Stimulated activated CD8-positive, alpha-beta memory T cell treated with anti-CD3 and anti-CD28 coated beads, Interleukin-2, amount 100 ng/mL, for 1 hour (primary cell): ENCODE measurements around the gene CLPSL2.

ENCODE experiments used
- DNase-seq, 2 donors: peaks; one replicate each; pipeline ENCODE4 v3.0.0-alpha.2; 2020; ENCODE audit warnings: low read depth in 2 of 2

The CLPSL2 gene

DNA sequence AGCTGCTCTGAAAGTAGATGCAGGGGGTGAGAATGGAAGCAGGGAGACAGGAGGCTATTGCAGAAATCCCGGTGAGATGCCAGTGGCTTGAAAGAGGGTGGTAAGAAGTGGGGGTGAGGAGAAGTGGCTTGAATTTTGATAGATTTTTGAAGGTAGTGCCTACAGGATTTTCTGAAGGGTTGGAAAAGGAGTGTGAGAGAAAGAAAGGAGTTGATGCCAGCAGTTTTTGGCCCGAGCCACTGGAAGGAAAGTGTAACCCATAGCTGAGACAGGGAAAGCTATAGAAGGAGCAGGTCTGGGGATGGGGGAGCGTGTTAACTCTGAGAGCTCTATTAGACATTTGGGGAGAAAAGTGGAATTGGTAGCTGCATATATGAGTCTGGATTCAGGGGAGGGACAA lies 29.9 kb upstream of the CLPSL2 start:
- DNase-seq = no peak

DNA sequence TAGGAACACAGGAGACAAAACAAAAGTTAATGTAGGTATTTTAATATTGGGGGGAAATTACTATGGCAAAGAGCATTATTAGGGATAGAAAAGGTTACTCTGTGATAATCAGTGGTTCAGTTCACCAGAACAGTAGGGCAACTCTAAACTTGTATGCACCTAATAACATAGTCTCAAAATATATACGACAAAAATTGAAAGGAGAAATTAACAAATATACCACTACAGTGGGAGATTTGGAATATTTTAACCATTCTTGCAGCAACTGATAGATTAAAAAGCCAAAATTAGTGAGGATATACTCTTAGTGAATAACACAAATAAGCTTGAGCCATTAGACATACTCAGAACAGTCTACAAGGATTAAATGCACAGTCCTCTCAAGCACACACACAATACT lies 28.5 kb upstream of the CLPSL2 start:
- DNase-seq = no peak

DNA sequence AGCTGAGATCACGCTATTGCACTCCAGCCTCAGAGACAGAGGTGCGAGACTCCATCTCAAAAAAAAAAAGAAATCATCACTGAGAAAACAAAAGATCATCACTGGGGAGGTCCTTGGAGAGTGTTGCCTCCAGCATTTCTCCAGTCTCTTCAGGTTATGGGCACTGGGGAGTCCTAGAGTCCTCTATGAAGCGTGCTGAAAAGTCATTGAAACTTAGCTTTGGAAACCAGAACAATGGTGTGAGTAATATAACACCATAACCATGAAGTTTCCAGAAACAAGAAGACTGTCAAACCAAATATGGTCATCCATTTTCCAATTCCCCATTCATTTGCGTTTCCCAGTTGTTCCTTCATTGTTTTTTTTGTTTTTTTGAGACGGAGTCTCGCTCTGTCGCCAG lies 25.8 kb upstream of the CLPSL2 start:
- DNase-seq = no peak

DNA sequence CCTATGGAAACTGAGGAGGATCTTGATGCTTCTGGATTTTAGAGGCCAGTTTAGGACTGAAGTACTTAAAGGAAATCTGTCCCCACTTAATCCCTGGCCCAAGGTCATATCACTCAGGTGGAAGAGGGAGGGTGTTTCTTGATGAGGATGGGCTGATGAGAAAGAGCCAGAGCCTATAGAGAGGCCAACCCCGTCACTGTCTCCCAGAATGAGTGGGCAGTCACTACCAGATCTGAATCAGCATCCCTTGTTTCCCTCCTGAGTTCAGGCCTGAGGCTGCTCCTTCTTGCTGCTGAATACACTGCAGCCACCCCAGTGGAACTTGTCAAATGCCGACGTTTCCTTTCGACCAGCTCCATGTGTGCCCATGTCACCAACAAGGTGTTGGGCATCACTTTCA lies 24.8 kb upstream of the CLPSL2 start:
- no peak for DNase-seq

DNA sequence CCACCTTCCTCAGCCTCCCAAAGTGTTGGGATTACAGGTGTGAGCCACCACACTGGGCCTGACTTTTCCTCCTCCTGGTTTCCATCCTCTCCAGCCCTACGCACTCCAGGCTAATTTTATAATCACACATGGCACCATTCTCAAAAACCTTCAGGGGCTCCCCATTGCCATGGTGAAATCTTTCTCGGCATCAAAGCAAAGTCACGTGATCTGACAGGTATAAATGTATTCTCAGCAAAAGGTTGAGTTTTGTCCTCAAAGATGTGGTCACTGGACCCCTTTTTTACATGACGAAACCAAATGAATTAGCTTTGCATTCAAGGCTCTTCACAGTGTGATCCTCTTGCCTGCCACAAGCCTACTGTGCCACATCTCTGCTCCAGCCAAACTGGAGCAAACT lies 24.1 kb upstream of the CLPSL2 start:
- no peak for DNase-seq

DNA sequence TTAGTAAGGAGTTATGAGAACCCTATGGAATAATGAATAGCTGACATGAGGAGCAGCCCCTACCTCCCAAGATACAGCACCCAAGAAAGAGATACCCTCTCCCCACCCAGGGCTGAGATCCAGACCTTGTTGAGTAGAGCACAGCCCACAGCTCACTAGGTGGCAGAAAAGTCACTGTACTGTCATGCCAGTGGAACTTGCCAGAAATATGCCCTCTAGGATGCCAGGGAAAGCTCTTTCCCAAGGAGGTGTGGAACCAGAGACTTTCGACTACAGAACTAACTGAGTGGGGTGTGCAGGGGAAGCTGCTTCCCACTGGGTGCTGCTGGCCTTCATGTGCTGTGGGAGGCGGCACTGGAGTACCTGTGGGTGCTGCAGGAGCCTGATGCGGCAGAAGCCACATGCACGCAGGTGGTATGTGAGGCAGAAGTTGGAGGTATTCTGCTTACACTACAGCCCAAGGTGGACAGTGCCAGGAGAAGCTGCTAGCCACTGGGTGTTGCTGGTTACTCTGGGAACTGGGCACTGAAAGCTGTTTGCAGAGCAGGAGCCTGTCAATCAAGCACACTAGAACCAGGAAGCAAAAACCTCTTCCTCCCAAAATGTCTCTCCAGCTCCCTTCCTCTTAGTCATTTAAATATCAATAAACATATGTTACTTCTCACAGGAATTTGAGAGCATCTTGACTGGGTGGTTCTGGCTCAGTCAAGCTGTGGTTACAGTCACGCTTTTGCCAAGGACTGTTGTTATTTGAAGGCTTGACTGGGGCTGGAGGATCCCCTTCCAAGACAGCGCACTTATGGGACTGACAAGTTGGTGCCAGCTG lies 21.7 kb upstream of the CLPSL2 start:
- DNase-seq = no peak

DNA sequence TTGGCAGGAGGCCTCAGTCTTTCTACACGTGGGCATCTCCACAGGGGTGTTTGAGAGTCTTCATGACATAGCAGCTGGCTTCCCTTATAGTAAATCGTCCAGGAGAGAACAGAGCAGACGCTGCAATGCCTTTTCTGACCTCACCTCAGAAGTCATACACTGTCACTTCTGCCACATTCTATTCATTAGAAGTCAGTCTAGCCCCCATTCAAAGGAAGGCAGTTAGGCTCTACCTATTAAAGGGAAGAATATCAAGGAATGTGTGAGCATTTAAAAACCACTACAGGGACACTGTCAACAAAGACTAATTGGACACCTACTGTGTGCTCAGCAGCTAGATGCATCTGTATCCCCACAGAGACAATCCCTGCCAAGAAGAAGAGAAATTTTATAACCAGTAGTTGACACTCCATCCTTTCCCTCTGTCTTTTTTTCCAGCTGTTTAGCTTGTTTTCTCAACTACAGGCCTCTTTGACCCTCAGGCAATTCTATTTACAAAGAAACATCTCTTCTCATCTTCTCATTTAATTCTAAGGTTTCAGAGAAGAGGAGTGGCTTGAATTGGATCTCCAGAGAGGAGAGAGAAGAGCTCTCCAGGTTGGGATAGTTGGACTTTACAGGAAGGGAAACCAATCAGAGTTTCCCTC lies 21.0 kb upstream of the CLPSL2 start:
- no peak for DNase-seq

DNA sequence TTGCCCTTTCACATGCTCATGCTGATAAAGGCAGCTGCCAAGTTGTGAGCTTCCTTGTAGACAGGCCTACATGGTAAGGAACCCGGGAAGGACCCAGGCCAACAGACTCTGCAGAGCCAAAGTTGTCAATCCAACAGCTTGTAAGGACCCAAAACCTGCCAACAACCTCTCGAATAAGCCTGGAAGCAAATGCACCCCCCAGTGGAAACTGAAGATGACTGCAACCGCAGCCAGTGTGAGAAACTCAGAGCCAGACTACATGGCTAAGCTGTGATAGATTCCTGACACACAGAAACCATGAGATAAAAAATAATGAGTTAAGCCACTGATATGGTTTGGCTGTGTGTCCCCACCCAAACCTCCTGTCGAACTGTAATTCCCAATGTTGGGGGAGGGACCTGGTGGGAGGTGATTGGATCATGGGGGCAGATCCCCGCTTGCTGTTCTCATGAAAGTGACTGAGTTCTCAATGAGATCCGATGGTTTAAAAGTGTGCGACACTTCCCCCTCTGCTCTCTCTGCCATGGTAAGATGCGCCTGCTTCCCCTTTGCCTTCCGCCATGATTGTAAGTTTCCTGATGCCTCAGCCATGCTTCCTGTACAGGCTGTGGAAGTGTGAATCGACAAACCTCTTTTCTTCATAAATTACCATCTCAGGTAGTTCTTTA lies 18.8 kb upstream of the CLPSL2 start:
- DNase-seq = no peak

DNA sequence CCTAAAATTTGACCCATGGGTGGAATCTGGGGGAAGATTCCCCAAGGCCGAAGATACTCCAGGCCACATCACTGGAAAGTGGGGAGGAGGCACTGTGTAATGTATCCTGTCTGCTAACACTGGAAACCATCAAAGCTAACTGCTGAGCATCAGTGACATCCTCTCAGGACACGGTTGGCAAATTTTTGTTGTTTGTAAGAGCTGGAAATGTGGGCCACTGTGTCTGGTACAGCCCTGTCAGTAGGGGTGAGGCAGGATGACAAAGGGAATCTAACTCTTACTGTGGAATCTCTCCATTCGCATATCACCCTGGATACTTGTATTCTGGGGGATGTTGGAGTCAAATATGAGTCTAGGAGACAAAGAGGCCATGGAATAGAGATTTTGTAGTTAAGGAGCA lies 17.0 kb upstream of the CLPSL2 start:
- no peak for DNase-seq

DNA sequence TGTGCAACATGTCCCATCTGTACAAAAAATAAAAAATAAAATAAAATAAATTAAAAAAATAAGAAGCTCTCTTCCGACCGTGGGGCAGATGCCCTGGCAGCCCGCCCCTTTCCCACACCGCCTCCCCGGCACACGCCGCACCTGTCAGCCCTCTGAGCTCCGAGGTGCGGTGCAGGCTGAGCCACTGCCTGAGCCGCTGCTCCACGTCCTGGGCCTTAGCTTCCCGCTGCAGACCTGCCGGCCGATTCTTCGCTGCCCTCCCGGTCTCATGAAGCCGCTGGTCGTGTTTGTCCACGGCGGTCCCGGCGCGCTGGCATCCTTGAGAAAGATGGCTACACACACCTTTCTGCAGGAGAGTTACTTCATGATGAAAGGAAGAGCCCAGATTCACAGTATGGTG lies 10.7 kb upstream of the CLPSL2 start:
- DNase-seq = no peak

DNA sequence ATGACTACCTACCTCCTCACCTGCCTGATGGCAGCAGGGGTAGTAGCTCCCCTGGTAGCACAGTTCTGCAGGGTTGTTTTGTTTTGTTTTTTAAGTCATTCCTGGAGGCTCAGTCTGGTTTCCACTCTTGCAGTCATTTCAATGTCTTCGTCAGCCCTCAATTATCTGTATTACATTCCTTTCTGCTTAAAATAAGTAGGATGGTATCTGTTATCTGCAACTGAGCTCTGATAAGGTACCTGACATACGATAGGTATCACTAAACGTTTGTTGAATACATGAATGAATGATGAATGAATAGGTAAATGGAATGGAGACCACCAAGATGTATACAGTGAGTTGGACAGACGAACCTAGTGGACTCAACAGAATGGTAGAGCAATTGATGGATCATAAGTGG lies 7.2 kb upstream of the CLPSL2 start:
- DNase-seq = no peak

DNA sequence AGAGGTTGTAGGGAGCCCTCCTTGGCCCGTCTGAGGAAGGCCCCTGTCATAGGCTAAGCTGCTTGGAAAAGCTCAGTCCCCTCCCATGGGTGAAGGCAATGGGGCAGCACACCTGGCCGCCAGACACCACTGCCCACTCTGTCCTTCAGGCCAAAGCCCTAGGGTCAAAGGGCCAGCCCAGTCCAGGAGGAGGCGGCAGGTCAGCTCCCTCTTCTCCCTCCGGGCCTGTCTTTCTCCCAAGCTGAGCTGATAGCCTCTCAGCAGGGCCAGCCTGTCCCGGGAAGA lies 5.1 kb upstream of the CLPSL2 start:
- no peak for DNase-seq

DNA sequence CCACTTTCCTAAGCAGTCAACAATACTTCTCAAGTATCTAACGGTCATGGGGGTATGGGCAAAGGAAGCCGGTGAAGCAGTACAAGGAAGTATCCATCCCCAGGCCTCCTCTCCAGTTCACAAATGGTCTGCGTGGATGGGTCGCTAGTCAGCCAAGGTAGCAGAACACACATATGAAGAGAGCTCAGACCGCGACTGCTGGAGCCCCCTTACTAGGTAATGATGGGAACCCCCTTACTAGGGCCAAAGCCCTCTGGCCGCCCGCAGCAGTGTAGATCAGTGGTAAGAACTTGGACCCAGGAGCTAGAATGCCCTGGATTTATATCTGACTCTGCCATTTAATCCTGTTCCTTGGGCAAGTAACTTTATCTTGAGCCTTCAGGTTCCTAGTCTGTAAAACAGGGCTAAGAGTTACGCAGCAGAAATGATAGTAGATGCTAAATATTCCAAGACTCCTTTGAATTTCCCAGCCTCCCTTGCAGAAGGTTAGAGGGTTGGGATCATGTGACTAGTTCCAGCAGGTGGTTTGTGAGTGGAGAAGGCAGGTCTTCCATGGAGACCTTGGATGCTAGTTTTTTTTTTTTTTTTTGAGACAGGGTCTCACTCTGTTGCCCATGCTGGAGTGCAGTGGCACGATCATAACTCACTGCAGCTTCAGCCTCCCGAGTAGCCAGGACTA lies 2.1 kb upstream of the CLPSL2 start:
- DNase-seq = no peak

DNA sequence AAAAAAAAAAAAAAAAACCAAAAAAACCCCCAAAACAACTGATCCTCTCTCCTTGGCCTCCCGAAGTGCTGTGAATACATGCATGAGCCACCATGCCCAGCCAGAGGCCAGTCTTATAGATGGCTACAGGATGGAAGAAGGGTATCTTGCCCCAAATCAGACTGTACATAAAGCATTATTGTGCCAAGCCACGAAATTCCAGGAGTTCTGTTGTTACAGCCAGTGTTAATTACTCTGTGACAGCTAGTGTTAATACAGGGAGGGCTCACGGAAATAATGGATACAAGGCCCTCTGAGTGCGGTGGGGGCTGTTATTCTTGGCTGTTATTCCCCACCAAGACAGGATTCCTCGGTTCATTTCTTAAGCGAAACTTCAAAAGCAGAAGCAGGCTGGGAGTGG lies 1.4 kb upstream of the CLPSL2 start:
- DNase-seq = no peak

DNA sequence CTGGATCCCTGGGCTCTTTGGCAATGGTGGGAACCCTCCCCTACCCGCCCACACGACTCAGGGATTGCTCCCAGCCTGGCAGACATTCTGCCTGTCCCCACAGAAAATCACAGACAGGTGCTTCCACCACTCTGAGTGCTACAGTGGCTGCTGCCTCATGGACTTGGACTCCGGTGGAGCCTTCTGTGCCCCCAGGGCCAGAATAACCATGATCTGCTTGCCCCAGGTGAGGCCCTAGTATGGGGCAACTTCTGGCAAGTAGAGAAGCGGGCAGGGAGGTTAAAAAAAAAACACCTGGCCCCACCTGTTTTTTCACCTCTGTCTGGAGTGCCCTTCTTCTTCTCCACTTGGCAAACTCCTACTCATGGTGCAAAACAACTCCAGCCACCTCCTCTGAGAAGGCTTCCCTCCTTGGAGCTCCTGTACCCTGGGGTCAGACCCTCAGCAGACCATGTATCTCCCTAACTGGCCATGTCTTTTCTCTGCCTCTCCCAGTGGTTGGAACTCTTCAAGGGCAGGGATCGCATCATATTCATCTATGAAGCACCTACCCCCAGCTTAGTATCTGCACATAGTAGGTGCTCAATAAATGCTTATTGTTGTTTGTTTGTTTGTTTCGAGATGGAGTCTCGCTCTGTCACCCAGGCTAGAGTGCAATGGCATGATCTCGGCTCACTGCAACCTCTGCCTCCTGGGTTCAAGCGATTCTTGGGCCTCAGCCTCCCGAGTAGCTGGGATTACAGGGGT lies 1.1 kb downstream of the CLPSL2 start:
- no peak for DNase-seq

DNA sequence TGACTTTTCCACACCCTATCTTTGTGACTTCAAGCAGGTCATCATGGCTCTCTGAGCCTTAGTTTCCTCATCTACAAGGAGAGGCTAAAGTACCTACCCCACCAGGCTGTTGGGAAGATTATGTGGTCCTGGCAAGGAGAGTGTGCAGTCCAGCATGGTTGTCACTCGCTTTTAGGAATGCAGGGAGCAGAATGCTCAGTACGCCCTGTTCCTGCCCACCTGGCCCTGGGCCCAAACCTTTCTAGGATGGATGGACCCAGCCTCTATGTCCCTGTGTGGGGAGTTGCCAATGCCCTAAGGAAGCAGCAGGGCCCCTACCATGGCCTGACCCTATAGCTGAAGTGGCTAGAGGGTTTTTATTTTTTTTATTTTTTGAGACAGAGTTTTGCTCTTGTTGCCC lies 2.0 kb downstream of the CLPSL2 start:
- DNase-seq = no peak

DNA sequence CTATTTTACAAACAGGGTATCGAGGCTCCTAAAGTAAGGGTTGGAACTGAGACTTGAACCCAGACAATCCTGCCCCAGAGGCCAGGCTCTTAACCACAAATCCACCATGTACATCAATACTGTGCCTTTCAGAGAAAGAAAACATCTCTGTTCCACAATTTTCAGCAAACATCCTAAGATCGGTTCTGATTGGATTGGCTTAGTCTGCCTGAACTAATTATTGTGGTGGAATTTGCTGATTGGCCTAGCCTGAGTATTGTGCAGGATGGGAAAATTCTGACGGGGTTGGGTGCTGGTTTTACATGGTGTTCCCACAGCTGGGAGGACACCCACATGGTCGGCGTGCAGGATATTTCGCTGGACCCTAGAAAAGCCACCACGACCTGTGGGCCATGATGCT lies 4.3 kb downstream of the CLPSL2 start, which contains the start of gene CLPSL1:
Gene CLPSL1 (plus strand): TSS at position 301 of the 400 bp plus-strand sequence. CDS start 92 bp downstream, at position 393.
- DNase-seq = no peak

DNA sequence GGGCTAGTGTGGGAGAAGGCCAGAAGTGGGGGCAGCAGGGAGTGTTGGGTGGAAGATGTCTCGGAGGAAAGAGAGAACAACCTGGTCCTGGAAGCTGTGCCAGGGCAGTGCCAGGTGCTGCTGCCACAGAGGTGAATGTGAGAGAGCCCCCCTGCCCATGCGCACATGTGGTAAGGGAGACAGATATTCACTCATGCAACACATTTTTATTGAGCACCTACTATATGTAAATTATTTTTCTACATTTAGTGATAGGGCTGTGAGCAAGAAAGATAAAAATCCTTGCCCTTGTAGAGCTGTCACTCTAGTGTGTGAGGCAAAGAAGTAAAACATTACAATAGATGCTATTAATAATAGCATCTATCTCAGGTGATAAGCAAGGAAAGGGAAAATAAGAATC lies 4.9 kb downstream of the CLPSL2 start:
- DNase-seq = no peak

DNA sequence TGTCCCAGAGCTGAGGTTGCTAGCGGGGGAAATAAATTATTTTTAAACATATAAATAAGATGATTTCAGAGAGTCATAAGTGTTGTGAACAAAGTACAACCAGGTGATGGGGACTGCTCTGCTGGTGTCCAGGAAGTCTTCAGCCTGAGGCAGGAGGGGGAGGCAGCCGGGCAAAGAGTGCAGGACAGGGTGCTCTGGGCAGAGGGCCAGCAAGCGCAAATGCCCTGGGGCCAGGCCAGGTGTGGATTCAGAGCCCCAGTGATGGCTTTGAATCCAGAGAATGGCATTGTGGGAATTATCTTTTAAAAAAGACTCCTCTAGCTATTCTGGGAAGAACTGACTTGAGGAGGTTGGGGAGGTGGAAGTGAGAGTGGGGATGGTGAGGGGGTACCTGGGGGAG lies 6.0 kb downstream of the CLPSL2 start:
- DNase-seq = no peak

DNA sequence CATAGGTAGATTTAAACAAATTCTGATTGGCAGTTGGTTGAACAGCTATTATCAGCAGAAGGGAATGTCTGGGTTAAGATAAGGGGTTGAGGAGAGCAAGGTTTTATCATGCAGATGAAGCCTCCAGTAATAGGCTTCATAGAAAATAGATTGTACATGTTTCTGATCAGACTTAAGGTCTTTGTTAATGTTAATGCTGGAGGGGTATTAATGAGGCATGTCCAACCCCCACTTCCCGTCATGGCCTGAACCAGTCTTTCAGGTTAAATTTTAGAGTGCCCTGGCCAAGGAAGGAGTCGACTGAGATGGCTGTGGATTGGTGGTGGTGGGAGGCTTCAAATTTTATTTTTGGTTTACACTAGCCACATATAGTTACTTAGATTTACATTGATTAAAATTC lies 7.8 kb downstream of the CLPSL2 start:
- no peak for DNase-seq

DNA sequence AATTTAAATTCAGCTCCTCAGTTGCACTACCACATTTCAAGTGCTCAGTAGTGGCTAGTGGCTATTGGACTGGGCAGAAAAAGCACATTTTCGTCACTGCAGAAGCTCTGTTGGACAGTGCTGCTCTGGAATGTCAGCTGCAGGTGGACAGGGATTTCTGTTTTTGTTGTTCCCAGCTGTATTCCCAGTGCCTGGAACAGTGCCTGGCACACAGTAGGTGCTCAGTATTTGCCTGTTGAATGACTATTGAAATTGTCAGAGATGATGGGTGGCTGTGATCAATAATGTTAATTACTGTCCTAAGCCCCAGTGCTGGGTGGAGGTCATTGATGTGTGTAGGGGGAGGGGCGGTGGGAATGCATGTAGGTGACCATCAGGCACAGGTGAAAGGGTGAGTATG lies 9.9 kb downstream of the CLPSL2 start:
- no peak for DNase-seq

DNA sequence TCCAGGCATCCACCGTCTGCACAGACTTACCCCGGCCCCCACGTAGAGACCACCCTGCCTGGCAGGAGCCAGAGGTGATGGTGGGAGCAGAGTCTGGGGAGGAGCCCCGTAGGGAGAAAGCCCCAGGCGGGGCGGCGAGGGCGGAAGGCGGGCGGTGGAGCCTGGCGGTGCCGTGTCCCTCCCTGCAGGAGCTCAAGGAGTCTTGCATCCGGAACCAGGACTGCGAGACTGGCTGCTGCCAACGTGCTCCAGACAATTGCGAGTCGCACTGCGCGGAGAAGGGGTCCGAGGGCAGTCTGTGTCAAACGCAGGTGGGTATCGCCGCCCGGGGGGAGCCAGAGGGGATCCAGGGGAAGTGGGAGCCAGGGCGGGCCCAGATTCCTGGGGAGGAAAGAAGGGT lies 10.4 kb downstream of the CLPSL2 start:
- DNase-seq = no peak
